Measurements from ENCODE around the gene PUS3.
"Not testable (repeated sequence)": the region's sequence is repeated elsewhere in the genome, so short reads cannot be mapped to it uniquely, and the experiment has no call there.

Gene PUS3

GRCh38 chr11:125869521-125869920 lies 33.5 kb downstream of the PUS3 start:
- H3K4me3 ChIP-seq (ENCODE audit: low read depth in 1 of 2, low read length in 1 of 2), result no peak overlapping the region
- no peaks in the 10 kb centered on the region for H3K4me1 ChIP-seq (ENCODE audit: control insufficient read depth in 1 of 2, insufficient read depth in 1 of 2, low read depth in 1 of 2, low read length in 1 of 2)
- no peak overlapping the region for H3K27ac ChIP-seq
- H3K36me3 ChIP-seq, result no peaks in the 10 kb centered on the region
- H3K9me3 ChIP-seq, result no peaks in the 10 kb centered on the region
- H3K27me3 ChIP-seq, result peaks cover 4% of the 10 kb centered on the region
- TF ChIP-seq CTCF (IDR thresholded peaks at IDR 0.05), result no peak

GRCh38 chr11:125865354-125865753 lies 37.7 kb downstream of the PUS3 start:
- not testable (repeated sequence) for H3K9me3 ChIP-seq; H3K4me3 ChIP-seq (ENCODE audit: low read depth in 1 of 2, low read length in 1 of 2); H3K27ac ChIP-seq; H3K36me3 ChIP-seq; H3K27me3 ChIP-seq; H3K4me1 ChIP-seq (ENCODE audit: control insufficient read depth in 1 of 2, insufficient read depth in 1 of 2, low read depth in 1 of 2, low read length in 1 of 2)

GRCh38 chr11:125862786-125863185 lies 40.2 kb downstream of the PUS3 start:
- H3K27ac ChIP-seq; H3K4me3 ChIP-seq (ENCODE audit: low read depth in 1 of 2, low read length in 1 of 2); H3K36me3 ChIP-seq; H3K4me1 ChIP-seq (ENCODE audit: control insufficient read depth in 1 of 2, insufficient read depth in 1 of 2, low read depth in 1 of 2, low read length in 1 of 2); H3K9me3 ChIP-seq; H3K27me3 ChIP-seq: not testable (repeated sequence)

GRCh38 chr11:125857670-125858069 lies 45.3 kb downstream of the PUS3 start:
- H3K27ac ChIP-seq; H3K4me3 ChIP-seq (ENCODE audit: low read depth in 1 of 2, low read length in 1 of 2); H3K4me1 ChIP-seq (ENCODE audit: control insufficient read depth in 1 of 2, insufficient read depth in 1 of 2, low read depth in 1 of 2, low read length in 1 of 2); H3K36me3 ChIP-seq; H3K27me3 ChIP-seq; H3K9me3 ChIP-seq: not testable (repeated sequence)

GRCh38 chr11:125846188-125846587 lies 56.8 kb downstream of the PUS3 start:
- Histone ChIP-seq H3K27ac (no peak overlapping the region), H3K27me3 (no peaks in the 10 kb centered on the region), H3K4me1 (ENCODE audit: control insufficient read depth in 1 of 2, insufficient read depth in 1 of 2, low read depth in 1 of 2, low read length in 1 of 2) (no peaks in the 10 kb centered on the region), H3K9me3 (no peaks in the 10 kb centered on the region), H3K36me3 (no peaks in the 10 kb centered on the region), H3K4me3 (ENCODE audit: low read depth in 1 of 2, low read length in 1 of 2) (no peak overlapping the region)
- no peak for TF ChIP-seq CTCF (IDR thresholded peaks at IDR 0.05)
